Measurements from ENCODE around the gene MSI2. TPM values are rescaled to one million over a fixed set of nuclear protein-coding genes. Genes with fewer than 3 reads are reported as not detected.

MSI2 gene
- total and polyA plus RNA-seq, 9 of the 15 experiments (the other 6 are each of a cell fraction or from before 2014, with no cell fraction given), result 4.6 to 61.8 (median 42.4) TPM

- TF ChIP-seq TOE1 (IDR thresholded peaks at IDR 0.05; ENCODE audit: borderline replicate concordance) (no peak), TOE1 (CRISPR knock-in tag; IDR thresholded peaks at IDR 0.05; ENCODE audit: borderline replicate concordance, low read depth) (no peak), RHOXF2B (CRISPR knock-in tag; conservative IDR thresholded peaks at IDR 0.05) (no peak), ARHGAP35 (IDR thresholded peaks at IDR 0.05; ENCODE audit: partially characterized antibody) (no peak), GABPB2 (CRISPR knock-in tag; conservative IDR thresholded peaks at IDR 0.05) (no peak), POLR2AphosphoS5 (IDR thresholded peaks at IDR 0.05; ENCODE audit: control insufficient read depth, insufficient read depth, low read depth, low read length) (no peak), TAF1 (IDR thresholded peaks at IDR 0.05; ENCODE audit: control insufficient read depth, extremely low read depth, insufficient read depth, low read length, severe bottlenecking) (no peak), ZBTB33 (CRISPR knock-in tag; IDR thresholded peaks at IDR 0.05) (peak; percentile 68), NRF1 (conservative IDR thresholded peaks at IDR 0.05 in 1 of 2, IDR thresholded peaks at IDR 0.05 in 1 of 2) (0 out of 4 replicates have a peak, but pooled peaks of 1 of the 2 experiments have one; percentile 8), ELK3 (CRISPR knock-in tag; IDR thresholded peaks at IDR 0.05) (no peak), PATZ1 (CRISPR knock-in tag; IDR thresholded peaks at IDR 0.05; ENCODE audit: borderline replicate concordance) (no peak), ZNF766 (CRISPR knock-in tag; conservative IDR thresholded peaks at IDR 0.05) (no peak), ZNF507 (tag; conservative IDR thresholded peaks at IDR 0.05) (no peak), BCOR (IDR thresholded peaks at IDR 0.05) (no peak), BRCA1 (IDR thresholded peaks at IDR 0.05) (no peak), BRCA1 (CRISPR knock-in tag; IDR thresholded peaks at IDR 0.05) (no peak), EGR1 (conservative IDR thresholded peaks at IDR 0.05) (peak; percentile 69), ZNF12 (CRISPR knock-in tag; IDR thresholded peaks at IDR 0.05) (no peak), ZNF551 (CRISPR knock-in tag; IDR thresholded peaks at IDR 0.05) (no peak), ELF4 (CRISPR knock-in tag; IDR thresholded peaks at IDR 0.05) (no peak)
Observed at GRCh38 chr17:57440522-57441269, 184.4 kb downstream of the MSI2 start (continued).

Data from K562 (cell line).